ENCODE data around the gene PRKAG2.

DNA sequence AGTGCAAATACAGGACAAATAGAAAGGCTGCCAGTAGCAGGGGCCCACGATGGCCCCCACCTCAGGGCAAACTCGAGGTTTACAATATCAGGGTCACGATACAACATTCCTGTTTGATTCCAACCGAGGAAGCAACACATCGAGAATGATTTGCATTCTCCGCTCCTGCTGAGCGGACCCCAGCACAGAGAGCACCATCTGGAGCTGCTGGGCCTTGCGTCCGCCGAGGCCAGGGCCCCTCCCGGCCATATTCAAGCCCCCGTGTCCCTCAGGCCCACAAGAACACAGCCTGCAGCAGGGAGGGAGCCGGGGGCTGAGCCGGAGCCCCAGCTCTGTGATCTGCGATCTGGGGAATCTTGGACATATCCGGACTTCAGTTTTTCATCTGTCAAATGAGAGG, 84.3 kb downstream of the PRKAG2 start:
- TF ChIP-seq, protein P1, sequence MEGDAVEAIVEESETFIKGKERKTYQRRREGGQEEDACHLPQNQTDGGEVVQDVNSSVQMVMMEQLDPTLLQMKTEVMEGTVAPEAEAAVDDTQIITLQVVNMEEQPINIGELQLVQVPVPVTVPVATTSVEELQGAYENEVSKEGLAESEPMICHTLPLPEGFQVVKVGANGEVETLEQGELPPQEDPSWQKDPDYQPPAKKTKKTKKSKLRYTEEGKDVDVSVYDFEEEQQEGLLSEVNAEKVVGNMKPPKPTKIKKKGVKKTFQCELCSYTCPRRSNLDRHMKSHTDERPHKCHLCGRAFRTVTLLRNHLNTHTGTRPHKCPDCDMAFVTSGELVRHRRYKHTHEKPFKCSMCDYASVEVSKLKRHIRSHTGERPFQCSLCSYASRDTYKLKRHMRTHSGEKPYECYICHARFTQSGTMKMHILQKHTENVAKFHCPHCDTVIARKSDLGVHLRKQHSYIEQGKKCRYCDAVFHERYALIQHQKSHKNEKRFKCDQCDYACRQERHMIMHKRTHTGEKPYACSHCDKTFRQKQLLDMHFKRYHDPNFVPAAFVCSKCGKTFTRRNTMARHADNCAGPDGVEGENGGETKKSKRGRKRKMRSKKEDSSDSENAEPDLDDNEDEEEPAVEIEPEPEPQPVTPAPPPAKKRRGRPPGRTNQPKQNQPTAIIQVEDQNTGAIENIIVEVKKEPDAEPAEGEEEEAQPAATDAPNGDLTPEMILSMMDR (conservative IDR thresholded peaks at IDR 0.05; ENCODE audit: low read depth in 2 of 2), result no peak
- TF ChIP-seq, protein P2, sequence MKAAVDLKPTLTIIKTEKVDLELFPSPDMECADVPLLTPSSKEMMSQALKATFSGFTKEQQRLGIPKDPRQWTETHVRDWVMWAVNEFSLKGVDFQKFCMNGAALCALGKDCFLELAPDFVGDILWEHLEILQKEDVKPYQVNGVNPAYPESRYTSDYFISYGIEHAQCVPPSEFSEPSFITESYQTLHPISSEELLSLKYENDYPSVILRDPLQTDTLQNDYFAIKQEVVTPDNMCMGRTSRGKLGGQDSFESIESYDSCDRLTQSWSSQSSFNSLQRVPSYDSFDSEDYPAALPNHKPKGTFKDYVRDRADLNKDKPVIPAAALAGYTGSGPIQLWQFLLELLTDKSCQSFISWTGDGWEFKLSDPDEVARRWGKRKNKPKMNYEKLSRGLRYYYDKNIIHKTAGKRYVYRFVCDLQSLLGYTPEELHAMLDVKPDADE (IDR thresholded peaks at IDR 0.05), result no peak
- TF ChIP-seq, protein P3, sequence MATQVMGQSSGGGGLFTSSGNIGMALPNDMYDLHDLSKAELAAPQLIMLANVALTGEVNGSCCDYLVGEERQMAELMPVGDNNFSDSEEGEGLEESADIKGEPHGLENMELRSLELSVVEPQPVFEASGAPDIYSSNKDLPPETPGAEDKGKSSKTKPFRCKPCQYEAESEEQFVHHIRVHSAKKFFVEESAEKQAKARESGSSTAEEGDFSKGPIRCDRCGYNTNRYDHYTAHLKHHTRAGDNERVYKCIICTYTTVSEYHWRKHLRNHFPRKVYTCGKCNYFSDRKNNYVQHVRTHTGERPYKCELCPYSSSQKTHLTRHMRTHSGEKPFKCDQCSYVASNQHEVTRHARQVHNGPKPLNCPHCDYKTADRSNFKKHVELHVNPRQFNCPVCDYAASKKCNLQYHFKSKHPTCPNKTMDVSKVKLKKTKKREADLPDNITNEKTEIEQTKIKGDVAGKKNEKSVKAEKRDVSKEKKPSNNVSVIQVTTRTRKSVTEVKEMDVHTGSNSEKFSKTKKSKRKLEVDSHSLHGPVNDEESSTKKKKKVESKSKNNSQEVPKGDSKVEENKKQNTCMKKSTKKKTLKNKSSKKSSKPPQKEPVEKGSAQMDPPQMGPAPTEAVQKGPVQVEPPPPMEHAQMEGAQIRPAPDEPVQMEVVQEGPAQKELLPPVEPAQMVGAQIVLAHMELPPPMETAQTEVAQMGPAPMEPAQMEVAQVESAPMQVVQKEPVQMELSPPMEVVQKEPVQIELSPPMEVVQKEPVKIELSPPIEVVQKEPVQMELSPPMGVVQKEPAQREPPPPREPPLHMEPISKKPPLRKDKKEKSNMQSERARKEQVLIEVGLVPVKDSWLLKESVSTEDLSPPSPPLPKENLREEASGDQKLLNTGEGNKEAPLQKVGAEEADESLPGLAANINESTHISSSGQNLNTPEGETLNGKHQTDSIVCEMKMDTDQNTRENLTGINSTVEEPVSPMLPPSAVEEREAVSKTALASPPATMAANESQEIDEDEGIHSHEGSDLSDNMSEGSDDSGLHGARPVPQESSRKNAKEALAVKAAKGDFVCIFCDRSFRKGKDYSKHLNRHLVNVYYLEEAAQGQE (IDR thresholded peaks at IDR 0.05; ENCODE audit: unreplicated experiment), result no peak
- TF ChIP-seq EZH2phosphoT487 (IDR thresholded peaks at IDR 0.05; ENCODE audit: unreplicated experiment) (no peak), EZH2 (IDR thresholded peaks at IDR 0.05; ENCODE audit: low read depth, unreplicated experiment) (no peak), POLR2AphosphoS5 (IDR thresholded peaks at IDR 0.05; ENCODE audit: low read depth) (no peak), ZNF114 (CRISPR knock-in tag; IDR thresholded peaks at IDR 0.05) (no peak), CREB1 (CRISPR knock-in tag; IDR thresholded peaks at IDR 0.05; ENCODE audit: low read depth) (no peak), ZNF331 (CRISPR knock-in tag; IDR thresholded peaks at IDR 0.05; ENCODE audit: low read depth) (no peak), NANOG (IDR thresholded peaks at IDR 0.05; ENCODE audit: borderline replicate concordance) (no peak), STAT1 (IDR thresholded peaks at IDR 0.05; ENCODE audit: unreplicated experiment) (no peak)
